GM21723 (cell line): ENCODE measurements around the gene NOS1.

Source experiments
- ATAC-seq: cut with Tn5 transposase; IDR thresholded peaks from one replicate; pipeline ENCODE4 v1.9.1; 2021; ENCODE audit warnings: mild to moderate bottlenecking, moderate library complexity; ENCODE audit not compliant: unreplicated experiment

The NOS1 gene

GRCh38 chr12:117363953-117364486, 2.6 kb upstream of the NOS1 start:
- ATAC-seq: no peak

- ATAC-seq: no peak
Measured at GRCh38 chr12:117363056-117363662, 1.7 kb upstream of the NOS1 start.

- ATAC-seq: no peak
Measured at GRCh38 chr12:117362391-117362790, 965 bp upstream of the NOS1 start.

- no peak for ATAC-seq
Measured at GRCh38 chr12:117361905-117362304, 479 bp upstream of the NOS1 start.

GRCh38 chr12:117360551-117361346, 677 bp downstream of the NOS1 start:
- ATAC-seq: no peak

- no peak for ATAC-seq
Measured at GRCh38 chr12:117360222-117360550, 1.2 kb downstream of the NOS1 start.

- ATAC-seq: no peak
Measured at GRCh38 chr12:117359029-117359845, 2.2 kb downstream of the NOS1 start.

DNA sequence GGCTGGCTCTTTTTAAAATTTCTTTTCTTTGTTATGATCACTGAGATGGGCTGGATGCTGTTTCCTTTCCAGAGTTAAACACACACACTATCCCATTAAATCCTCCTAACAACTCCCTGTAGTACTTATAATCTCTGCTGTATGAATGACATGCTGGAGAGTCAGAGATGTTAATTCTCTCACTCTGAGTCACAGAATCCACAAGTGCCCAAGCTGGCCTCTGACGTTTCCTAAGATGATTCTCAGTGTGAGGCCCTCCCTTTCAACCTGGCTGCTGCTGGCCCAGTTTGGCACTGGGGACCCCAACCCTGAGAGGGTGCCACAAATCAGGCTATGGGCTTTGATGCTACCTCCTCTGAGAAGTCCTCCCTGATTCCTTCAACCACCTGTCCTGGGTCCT, 5.4 kb downstream of the NOS1 start:
- no peak for ATAC-seq

DNA sequence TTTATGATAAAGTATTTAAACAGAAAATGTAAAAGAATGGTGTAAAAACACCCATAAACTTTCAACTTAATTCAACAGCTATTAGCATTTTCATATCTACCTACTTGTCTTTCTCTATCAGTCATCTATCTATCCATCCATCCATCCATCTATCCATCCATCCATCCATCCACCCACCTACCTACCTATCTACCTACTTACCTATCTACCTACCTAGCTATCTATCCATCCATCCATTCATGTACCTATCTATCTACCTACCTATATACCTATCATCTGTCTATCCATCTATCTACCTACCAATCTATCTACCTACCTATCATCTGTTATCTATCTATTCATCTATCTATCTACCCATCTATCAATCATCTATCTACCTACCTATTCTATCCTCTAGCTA, 8.5 kb downstream of the NOS1 start:
- no peak for ATAC-seq

DNA sequence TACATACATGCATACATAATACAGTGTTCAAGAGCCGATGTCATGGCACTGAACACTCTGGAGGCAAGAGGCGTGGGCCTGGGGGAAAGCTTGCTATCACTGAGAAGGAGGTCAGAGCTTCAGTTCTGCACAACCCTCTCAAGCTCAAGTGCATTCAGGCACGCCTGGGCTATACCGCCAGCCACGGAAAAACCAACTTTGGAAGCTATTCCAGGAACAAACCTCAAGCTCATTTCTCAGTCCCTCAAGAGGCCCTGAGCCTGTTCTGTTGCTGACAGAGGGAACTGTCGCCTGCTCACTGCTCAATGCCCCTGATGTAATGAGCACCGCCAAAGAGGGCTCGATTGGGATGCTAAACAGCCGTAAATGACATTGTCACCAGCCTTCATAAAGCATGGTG, 9.2 kb downstream of the NOS1 start:
- no peak for ATAC-seq

DNA sequence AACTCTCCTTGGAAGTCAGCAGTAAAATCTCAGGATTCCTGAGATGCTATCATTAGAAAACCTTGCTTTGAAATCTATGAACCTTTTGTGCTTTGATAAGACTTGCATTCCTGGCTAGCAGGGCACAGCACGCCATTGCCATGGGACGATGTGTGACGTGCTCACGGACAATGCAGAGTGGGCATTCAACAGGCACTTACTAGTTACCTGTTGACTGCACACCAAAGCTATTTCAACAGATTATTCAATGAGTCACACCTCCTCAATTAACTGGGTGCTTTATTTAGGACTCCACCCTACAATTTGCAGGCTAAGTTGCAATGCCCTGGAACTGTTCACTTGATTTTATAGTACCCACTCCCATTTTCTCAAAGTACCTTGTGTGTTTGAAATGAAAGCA, 11.3 kb downstream of the NOS1 start:
- no peak for ATAC-seq

- ATAC-seq: no peak
Measured at GRCh38 chr12:117347588-117347987, 13.8 kb downstream of the NOS1 start.

GRCh38 chr12:117344716-117345115, 16.7 kb downstream of the NOS1 start:
- ATAC-seq: no peak

DNA sequence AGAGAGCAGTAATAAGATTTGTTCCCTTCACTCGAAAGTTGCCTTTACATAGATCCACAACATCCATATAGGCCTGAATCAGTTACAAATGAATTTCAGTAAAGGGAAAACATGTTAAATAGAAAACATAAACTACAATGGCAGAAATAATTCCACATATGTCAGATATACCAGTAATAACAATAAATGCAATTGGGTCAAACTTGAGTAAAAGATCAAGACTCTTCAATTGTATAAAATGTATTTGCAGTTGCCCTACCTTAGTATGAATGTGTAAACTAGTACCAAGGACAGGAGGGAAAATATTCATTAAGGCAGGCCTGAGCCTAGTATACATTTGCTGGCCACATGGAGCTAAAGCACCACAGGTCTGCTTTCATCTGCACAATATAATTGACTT, 17.6 kb downstream of the NOS1 start:
- no peak for ATAC-seq

- ATAC-seq: no peak
Measured at GRCh38 chr12:117343296-117343695, 18.1 kb downstream of the NOS1 start.

GRCh38 chr12:117342682-117343081, 18.7 kb downstream of the NOS1 start:
- ATAC-seq: no peak

DNA sequence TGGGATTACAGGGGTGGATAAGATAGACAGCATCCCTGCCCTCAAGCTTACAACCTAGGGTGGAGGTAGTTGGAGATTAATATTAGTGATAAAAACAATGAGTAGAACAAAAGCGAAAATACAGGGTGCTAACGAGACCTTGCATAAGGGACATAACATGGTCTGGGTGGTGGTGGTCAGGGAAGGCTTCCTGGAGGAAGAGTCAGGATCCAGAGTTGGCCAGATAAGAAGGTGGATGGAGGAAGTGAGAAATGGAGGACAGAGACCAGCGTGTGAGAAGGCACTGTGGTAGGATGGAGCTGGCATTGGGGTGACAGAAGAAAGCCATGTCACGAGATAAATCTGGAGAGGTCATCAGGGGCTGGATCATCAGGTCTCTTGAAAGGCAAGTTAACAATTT, 19.2 kb downstream of the NOS1 start:
- no peak for ATAC-seq

DNA sequence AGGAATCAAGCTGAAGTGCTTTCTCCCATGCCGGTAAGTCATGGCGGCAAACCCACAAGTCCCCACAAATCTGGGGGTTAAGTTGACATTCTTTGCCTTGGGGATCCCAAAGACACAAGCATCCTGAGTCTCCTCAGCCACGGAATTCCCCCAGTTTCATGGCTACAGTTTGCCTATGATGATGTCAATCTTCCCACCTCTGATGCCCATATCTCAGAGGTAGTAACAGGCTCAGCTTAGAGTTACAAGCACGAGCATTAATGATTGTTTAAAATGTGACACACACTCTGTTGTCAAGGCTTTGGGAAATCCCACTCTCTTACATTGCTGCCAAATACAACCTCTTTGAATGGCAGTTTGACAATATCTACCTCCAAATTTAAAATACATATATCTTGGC, 22.3 kb downstream of the NOS1 start:
- ATAC-seq: no peak

DNA sequence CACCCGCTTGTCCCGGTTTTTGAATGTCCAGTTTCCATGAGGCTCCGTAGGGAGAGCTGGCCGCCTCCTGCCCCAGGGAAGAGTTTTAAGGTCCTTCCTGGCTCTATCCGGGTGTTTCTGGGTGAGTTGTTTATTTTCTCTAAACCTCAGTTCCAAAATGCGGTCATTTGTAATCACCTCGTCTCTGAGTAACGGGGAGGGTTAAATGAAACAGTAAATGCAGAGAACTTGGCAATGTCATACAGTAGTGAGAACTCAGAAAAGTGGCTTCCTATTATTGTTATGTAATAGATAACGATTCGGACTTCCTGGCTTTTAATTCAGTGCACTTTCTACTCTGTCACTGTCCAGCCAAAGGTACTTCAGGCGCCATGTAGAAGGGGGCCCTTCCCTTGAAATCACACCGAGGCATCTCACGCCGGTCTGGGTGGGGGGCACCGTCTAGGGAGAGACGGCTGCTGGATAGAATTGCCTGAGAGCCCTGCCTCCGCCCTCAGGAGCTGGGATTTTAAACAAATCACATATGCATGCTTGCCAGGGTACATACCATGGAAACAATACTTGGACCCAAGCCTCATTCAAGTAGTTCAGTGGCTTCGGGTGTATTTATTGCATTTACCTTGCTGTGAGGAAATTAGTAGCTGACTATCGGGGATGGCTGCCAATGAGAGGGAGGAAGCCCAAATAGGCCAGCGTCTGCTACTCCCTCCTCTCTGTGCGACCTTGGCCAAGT, 26.4 kb downstream of the NOS1 start:
- ATAC-seq: no peak

- no peak for ATAC-seq
Measured at GRCh38 chr12:117334051-117334450, 27.4 kb downstream of the NOS1 start.

DNA sequence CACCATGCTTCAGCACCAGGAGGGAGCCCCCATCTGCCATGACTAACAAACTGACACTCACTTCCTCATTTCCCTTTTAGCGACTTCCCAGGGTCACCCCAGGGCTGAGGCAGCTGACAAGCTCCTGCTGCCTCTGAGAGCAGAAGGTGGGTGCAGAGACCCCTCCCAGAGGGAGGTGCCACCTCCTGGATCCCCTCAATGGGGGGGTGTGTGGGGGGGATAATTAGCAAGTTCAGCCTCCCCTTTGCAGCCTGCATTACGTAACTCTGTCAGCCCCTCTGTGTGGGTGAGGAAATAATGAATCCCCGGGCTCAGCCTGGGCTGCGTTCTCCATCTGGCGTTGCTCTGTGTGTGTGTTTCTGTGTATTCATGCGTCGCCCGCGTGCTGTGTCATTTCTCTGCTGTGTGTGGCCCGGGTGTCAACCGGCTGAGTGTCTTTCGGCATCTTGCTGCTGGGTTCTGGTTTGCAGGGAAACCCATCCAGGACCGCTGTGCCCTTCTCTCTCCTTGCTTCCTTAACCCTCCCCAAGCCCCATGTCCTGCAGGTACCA, 28.0 kb downstream of the NOS1 start:
- no peak for ATAC-seq
